ENCODE results near the gene UNC5CL.

The UNC5CL gene

DNA sequence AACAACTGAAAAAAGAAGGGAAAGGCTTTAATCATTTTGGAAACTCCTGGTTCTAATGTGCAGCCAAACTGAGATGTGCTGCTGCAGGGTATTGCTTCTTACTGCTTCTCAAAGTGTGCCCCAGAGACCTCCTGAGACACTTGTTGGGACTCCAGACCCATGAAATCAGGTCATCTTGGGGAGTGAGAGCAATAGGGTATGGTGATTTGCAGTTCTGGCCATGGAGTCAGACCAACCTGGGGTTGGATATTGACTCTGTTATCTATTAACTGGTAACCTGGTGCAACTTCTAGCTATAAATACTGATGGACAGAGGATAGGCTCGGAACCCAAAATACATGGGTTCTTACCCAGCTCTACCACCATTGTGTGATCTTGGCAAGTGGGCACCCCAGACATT is 7.1 kb upstream of the UNC5CL start:
- DNase-seq (ENCODE audit: insufficient read length, low spot score) (no peak), FAIRE-seq (no peak)
- TF ChIP-seq, protein P1, sequence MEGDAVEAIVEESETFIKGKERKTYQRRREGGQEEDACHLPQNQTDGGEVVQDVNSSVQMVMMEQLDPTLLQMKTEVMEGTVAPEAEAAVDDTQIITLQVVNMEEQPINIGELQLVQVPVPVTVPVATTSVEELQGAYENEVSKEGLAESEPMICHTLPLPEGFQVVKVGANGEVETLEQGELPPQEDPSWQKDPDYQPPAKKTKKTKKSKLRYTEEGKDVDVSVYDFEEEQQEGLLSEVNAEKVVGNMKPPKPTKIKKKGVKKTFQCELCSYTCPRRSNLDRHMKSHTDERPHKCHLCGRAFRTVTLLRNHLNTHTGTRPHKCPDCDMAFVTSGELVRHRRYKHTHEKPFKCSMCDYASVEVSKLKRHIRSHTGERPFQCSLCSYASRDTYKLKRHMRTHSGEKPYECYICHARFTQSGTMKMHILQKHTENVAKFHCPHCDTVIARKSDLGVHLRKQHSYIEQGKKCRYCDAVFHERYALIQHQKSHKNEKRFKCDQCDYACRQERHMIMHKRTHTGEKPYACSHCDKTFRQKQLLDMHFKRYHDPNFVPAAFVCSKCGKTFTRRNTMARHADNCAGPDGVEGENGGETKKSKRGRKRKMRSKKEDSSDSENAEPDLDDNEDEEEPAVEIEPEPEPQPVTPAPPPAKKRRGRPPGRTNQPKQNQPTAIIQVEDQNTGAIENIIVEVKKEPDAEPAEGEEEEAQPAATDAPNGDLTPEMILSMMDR (IDR thresholded peaks at IDR 0.05; ENCODE audit: insufficient read depth, missing control alignments), result no peak

DNA sequence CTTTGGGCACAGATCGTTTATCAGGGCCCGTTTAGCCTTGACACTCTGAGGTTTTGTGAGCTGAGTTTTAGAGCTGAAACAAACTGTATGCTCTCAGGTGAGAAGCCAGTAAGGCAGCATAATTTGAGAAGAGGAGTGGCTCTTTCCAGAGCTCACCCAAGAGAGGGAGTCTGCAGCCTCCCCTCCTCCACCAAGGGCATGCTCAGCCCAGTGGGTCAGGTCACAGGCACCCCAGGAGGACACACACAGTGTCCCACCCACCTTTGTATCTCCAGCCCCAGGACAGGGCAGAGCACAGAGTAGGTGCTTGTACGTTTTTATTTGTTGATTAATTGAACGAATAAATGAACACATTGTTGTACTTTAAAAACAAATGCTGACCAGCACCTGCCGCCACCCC is 6.6 kb upstream of the UNC5CL start:
- FAIRE-seq (no peak), DNase-seq (ENCODE audit: insufficient read length, low spot score) (no peak)
- TF ChIP-seq, protein P1 (IDR thresholded peaks at IDR 0.05; ENCODE audit: insufficient read depth, missing control alignments), result no peak

GRCh38 chr6:41043151-41043550 is 4.1 kb upstream of the UNC5CL start:
- DNase-seq (ENCODE audit: insufficient read length, low spot score) (no peak), FAIRE-seq (no peak)
- TF ChIP-seq, protein P1 (IDR thresholded peaks at IDR 0.05; ENCODE audit: insufficient read depth, missing control alignments), result no peak

- DNase-seq (ENCODE audit: insufficient read length, low spot score) (no peak), FAIRE-seq (no peak)
- TF ChIP-seq, protein P1 (IDR thresholded peaks at IDR 0.05; ENCODE audit: insufficient read depth, missing control alignments), result no peak
Measured at GRCh38 chr6:41042226-41043055, 3.4 kb upstream of the UNC5CL start, which contains the start of gene TSPO2. Gene TSPO2 (plus strand): TSS chr6:41042467. CDS start chr6:41042986, 519 bp downstream.

DNA sequence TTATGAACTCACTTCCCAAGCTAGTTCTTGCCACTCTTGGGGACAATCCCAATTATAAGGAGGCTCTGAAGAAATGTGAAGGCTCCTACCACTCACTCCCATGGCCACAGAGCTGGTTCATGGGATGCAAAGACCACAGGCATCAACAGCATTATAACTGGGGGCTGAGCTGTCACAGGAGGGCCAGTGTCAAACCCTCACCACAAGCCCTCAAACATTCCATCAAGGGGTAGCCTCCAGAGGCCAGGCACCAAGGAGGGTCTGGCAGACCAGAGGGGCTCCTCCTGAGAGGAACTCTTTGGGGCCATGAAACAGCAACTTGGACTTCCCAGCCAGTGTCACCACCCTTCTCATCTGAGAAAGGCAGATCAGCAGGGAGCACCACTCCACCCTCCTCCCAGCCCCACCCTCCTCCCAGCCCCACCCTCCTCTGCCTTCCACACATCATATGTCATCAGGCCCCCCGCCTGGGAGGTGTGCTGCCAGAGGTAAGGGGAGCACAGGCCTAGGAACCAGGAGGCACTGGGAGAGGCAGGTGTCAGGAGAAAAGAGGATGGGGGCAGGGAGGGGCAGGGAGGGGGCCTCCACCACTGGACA is 2.0 kb upstream of the UNC5CL start:
- FAIRE-seq (no peak), DNase-seq (ENCODE audit: insufficient read length, low spot score) (no peak)
- TF ChIP-seq, protein P1 (IDR thresholded peaks at IDR 0.05; ENCODE audit: insufficient read depth, missing control alignments), result no peak

- FAIRE-seq (no peak), DNase-seq (ENCODE audit: insufficient read length, low spot score) (no peak)
- TF ChIP-seq, protein P1 (IDR thresholded peaks at IDR 0.05; ENCODE audit: insufficient read depth, missing control alignments), result no peak
Measured at GRCh38 chr6:41040101-41040939, 1.3 kb upstream of the UNC5CL start.
